NOMO-1 treated with DMSO at 0.1 percent for 48 hours (cell line): ENCODE results near the gene ALK.

Experiments
- DNase-seq: peaks from one replicate; lab custom pipeline; 2025; ENCODE audit not compliant: unreplicated experiment; lab: John Stamatoyannopoulos, UW

The ALK gene

GRCh38 chr2:29614295-29614830 lies 307.0 kb downstream of the ALK start:
- DNase-seq: no peak

- DNase-seq: no peak
Observed at GRCh38 chr2:29613792-29614266, 307.6 kb downstream of the ALK start.

- no peak for DNase-seq
Observed at GRCh38 chr2:29613067-29613466, 308.3 kb downstream of the ALK start.

GRCh38 chr2:29612568-29612967 lies 308.8 kb downstream of the ALK start:
- no peak for DNase-seq

GRCh38 chr2:29611850-29612249 lies 309.5 kb downstream of the ALK start:
- no peak for DNase-seq

GRCh38 chr2:29611261-29611660 lies 310.1 kb downstream of the ALK start:
- DNase-seq: no peak

GRCh38 chr2:29610569-29610968 lies 310.8 kb downstream of the ALK start:
- DNase-seq: no peak

- DNase-seq: no peak
Observed at GRCh38 chr2:29607038-29607420, 314.4 kb downstream of the ALK start.

GRCh38 chr2:29606104-29607037 lies 315.0 kb downstream of the ALK start:
- no peak for DNase-seq

- DNase-seq: no peak
Observed at GRCh38 chr2:29603341-29603740, 318.0 kb downstream of the ALK start.

GRCh38 chr2:29601872-29602271 lies 319.5 kb downstream of the ALK start:
- no peak for DNase-seq

GRCh38 chr2:29601321-29601720 lies 320.1 kb downstream of the ALK start:
- no peak for DNase-seq

GRCh38 chr2:29599946-29600345 lies 321.4 kb downstream of the ALK start:
- DNase-seq: no peak

- no peak for DNase-seq
Observed at GRCh38 chr2:29598978-29599377, 322.4 kb downstream of the ALK start.

- DNase-seq: no peak
Observed at GRCh38 chr2:29597035-29597434, 324.4 kb downstream of the ALK start.

- DNase-seq: no peak
Observed at GRCh38 chr2:29596584-29596983, 324.8 kb downstream of the ALK start.

GRCh38 chr2:29591600-29591999 lies 329.8 kb downstream of the ALK start:
- DNase-seq: no peak

- DNase-seq: no peak
Observed at GRCh38 chr2:29590211-29590610, 331.2 kb downstream of the ALK start.

GRCh38 chr2:29589440-29590103 lies 331.8 kb downstream of the ALK start:
- DNase-seq: no peak

GRCh38 chr2:29587402-29588190 lies 333.8 kb downstream of the ALK start:
- no peak for DNase-seq

GRCh38 chr2:29586919-29587318 lies 334.5 kb downstream of the ALK start:
- DNase-seq: no peak
